Jurkat, Clone E6-1 (cell line): ENCODE data around the gene PCSK2. TPM values are rescaled to one million over a fixed set of nuclear protein-coding genes. Genes with fewer than 3 reads are reported as not detected.
"Not testable (repeated sequence)": the region's sequence is repeated elsewhere in the genome, so short reads cannot be mapped to it uniquely, and the experiment has no call there.

Experiments used
- DNase-seq: peaks from one replicate; pipeline ENCODE4 v3.0.0-alpha.2; 2011; ENCODE audit warnings: low read depth, low spot score
- H3K4me3 ChIP-seq: 2 replicates; pipeline ENCODE4 v1.5.1; 2011; ENCODE audit warnings: mild to moderate bottlenecking, low read length, control low read depth, moderate library complexity
- polyA plus RNA-seq: library from polyadenylated mRNA; unstranded; fragments of >200 nt; gene quantifications from one replicate; pipeline ENCODE4 v1.2.1, GENCODE V29; 2012; ENCODE audit warnings: missing spikeins; ENCODE audit not compliant: insufficient read length, insufficient read depth

Gene PCSK2, protein sequence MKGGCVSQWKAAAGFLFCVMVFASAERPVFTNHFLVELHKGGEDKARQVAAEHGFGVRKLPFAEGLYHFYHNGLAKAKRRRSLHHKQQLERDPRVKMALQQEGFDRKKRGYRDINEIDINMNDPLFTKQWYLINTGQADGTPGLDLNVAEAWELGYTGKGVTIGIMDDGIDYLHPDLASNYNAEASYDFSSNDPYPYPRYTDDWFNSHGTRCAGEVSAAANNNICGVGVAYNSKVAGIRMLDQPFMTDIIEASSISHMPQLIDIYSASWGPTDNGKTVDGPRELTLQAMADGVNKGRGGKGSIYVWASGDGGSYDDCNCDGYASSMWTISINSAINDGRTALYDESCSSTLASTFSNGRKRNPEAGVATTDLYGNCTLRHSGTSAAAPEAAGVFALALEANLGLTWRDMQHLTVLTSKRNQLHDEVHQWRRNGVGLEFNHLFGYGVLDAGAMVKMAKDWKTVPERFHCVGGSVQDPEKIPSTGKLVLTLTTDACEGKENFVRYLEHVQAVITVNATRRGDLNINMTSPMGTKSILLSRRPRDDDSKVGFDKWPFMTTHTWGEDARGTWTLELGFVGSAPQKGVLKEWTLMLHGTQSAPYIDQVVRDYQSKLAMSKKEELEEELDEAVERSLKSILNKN
- not detected for polyA plus RNA-seq

DNA sequence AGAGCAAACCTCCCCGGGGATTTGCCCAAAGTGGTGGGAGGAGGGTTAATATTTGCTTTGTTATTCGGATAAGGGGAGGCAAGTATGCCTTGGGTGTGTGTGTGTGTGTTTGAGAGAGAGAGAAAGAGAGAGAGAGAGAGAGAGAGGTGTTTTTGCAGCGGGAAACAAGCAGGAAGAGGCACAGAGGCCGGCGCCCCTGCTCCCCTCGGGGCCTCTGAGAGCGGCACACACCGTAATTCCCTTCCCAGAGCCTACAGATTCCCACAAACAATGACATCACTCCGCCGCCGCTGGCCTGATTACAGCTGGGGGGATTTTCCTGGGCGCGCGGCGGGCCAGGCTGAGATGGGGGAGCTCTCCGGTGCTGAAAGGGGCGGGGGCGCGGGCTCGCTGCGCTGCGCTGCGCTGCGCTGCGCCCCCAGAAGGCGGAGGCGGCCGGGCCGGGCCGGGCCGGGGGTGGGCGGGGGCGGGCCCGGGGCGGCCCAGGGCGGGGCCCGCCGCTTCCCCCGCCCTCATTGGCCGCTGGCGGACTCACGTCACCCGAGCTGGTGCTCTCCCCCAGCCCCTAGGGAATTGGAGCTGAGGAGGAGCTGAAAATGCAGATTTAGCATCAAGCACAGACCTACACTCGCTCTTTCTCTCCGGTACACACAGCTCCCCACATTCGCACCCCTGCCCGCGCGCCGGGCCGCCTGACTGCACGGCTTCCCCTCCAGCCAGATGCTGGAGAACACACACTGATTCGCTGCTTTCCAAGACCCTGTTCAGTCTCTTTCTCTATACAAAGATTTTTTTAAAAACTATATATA is at the start of gene PCSK2:
Gene PCSK2 (plus strand): TSS at position 631 of the 809 bp plus-strand sequence. CDS start 266 bp downstream, outside the sequence.
- H3K4me3 ChIP-seq, result peak within 1 kb of the TSS; percentile 22

DNA sequence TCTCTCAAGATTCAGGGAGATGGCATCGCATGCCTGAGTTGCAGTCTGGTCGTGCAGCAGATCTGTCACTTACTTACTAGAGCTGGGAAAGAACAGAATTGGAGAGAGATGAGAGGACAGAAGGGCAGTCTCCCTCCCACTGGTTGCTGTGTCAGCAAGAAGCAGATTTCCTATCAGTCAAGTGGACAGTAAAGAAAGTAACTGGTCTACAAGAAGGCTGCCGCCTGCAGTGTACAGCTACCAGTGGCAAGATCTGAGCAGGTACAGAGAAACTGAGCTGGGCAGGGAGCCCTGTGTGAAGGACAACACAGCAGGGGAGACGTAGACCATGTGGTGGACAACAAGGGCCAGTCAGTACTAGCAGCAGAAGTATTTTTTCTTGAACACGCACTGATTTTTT is 49.5 kb upstream of the PCSK2 start:
- no peak for DNase-seq
- no peak overlapping the region for H3K4me3 ChIP-seq

More for the DNA sequence above, at the start of gene PCSK2:
- peak; percentile 62 for DNase-seq

DNA sequence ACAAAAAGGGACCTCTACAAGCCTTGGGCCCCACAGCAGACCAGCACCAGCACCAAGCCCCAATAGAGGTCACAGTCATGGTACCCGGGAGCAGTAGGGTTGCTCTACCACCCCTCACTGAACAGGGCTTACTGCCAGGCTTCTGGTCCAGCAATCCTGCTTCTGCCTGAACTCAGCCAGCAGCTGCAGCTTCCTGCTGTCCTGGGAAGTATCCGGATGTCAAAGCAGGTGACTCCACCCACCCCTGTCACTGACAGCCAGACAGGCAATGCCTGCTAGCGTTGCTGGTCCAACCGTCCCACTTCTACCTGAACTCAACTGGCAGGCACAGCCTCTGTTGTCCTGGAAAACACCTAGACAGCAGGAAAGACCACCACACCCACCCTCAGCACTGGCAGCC is 47.0 kb upstream of the PCSK2 start:
- no peak for DNase-seq
- H3K4me3 ChIP-seq, result no peak overlapping the region

DNA sequence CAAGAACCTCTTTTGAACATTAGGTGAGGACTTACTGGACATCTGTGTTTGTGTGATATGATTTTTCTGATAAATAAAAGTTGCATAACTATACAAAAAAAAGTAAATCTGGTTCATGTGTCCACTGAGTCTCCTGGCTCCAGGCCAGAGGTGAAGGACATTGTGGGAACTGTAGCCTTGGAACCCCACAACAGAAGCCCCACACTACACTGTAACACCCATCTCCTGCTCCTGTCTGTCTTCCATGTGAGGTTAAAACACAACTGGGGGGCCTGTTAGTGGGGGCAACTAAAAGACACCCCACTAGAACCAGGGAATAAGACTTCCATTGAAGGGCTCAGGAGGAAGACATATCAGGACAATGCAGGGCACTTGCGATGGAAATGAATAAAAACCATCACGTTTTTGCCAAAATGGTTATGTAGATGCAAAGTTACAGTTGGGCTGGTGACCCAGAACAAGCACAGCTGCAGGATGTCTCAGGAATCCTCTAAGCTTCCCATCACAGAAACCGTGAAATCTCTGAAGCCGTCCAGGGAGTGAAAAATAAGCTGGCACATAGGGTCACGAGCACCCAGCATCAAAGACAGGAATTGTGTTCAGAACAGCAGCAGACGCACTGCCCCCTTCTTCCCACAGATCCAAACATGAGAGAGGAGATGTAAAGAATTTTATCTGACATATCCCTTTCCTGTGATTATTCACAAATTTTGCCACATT is 36.7 kb upstream of the PCSK2 start:
- DNase-seq, result no peak
- H3K4me3 ChIP-seq, result no peak overlapping the region

DNA sequence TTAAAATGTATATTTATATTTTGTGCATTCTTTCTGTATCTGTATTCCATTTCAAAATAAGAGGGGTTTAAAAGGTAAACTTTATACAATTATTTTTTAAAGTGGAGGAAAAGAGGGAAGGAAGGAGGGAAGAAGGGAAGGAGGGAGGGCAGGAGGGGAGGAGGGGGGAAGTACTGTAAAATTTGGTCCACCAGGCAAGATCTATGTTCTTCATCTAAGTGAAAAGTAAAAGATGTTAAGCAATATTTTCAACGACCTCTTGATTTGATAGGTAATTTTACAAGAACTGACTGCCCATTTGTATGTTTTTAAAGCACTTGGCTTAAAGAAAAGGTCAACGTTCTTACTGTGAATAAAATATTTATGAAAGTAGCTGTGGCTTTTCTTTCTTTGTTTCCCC is 29.8 kb upstream of the PCSK2 start:
- no peak for DNase-seq
- no peak overlapping the region for H3K4me3 ChIP-seq

DNA sequence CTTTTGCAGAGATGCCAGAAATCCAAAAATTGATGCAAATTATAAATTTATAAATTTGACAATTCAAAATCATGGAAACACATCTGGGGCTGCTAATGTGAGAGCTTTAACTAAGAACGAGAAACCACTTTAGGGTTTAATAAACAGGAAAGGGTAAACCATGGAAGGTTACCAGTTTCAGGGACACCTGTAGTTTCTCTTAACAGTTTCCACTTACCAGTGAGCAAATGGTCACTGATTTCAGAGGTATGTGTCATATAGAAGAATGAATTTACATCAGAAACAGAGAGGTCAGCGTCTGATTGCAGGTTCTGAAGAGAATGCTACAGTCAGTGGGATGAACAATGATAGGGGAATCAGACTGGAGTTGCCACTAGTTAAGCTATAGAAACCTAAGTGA is 24.8 kb upstream of the PCSK2 start:
- H3K4me3 ChIP-seq, result no peak overlapping the region
- DNase-seq, result no peak

DNA sequence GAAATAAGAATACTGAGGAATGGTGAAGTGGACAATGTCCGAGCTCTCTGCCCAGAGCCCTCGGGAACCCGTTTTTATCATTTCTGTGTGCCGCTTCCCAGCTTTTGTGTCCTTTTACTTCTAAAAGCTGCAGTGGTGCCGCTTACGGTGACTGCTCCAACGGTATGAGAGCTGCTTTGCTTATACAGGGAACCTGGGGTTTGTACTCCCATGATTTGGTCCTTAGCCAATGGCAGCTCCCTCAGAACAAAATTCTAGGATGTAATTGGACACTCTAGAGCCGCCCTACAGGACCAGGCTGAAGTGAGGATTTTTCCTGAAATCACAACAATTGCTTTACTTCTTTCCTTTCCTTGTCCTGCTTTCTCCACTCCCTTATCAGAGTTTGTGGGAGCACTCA is 24.2 kb upstream of the PCSK2 start:
- no peak for DNase-seq

DNA sequence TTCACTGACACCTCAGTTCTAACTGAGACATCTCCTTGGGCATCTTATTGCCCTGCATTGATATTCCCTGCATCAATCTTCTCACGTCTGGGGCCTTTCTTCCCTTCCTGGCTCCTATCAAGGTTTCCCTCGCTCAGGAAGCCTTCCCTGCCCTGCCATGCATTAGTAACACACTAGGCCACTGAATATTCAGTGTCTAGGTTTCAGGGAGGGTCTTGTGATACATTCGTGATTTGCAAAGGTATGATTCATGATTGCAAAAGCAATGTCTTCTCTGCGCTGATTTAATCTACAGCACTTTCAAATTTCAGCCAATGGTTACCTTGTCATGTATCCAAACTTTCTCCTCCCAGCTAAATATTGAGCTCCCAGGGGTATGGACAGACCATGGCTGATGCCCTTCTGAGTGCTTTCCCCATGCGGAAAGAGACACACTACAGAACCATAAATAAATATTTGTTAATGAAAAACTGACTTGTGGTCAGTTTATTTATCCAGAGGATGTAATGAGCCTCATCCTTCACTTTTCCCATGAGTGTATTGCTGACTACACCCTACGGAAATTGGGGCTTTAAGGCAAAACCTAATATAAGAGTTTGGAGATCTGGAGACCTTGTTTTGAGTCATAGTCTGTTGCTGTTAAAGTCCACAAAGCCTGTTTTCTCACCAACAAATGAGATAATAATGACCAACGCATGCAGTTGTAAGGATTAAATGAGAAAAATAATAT is 21.6 kb upstream of the PCSK2 start:
- no peak overlapping the region for H3K4me3 ChIP-seq
- no peak for DNase-seq

More for the DNA sequence above, 24.2 kb upstream of the PCSK2 start:
- H3K4me3 ChIP-seq, result no peak overlapping the region

DNA sequence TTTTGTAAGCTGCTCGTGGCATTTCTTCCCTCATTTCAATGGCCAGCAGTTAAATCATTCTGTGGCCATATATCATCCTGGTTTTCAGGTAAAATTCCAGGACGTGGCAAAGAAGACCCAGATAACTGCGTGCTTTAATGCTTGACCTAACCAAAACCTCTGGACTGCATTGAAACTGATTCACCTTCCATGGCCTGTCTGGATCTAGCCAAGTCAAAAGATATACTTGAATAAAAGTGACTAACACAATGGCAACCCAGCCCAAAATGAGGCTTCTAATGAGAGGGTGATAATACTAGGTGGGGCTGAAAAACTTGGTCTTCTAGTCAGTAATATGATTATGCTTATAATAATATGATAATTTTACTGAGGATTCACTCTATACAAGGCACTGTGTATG is 16.5 kb upstream of the PCSK2 start:
- DNase-seq, result no peak
- H3K4me3 ChIP-seq, result no peak overlapping the region

DNA sequence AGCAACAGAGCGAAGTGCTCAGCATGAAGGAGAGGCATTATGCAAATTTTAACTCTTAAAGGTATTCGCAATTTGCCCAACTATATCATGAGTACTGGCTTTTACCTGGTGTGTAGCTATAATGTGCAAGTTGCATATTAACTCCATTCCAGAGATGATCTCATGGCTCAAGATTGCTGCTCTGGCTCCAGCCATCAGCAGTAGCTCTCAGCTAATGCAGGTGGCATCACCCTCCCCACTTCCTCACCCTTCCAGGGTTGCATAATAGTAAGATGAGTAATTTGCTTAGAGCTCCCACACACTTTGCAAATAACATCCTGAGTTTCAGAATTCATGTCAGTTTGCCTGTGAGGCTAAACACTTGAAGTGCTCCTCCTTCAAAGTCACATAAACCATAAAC is 15.9 kb upstream of the PCSK2 start:
- DNase-seq, result no peak
- H3K4me3 ChIP-seq, result no peak overlapping the region

DNA sequence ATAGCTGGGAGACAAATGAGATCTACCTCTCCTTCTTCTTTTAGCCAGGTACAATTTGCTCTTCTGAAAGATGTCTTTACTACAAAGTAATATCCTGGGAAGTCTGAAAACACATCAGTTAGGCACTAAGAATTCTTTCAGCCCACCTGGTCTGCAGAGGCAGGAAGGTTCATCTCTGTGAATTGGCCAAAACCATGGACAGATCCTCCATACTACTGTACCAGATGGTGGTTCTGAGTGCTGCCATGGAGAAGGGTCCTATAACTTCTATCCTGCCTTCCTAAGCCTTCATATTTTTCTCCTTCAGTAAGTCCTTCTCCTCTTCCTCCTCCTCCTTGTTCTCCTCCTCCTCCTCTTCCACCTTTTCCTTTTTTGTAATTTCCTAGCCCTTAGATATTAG is 11.7 kb upstream of the PCSK2 start:
- no peak overlapping the region for H3K4me3 ChIP-seq
- DNase-seq, result no peak

DNA sequence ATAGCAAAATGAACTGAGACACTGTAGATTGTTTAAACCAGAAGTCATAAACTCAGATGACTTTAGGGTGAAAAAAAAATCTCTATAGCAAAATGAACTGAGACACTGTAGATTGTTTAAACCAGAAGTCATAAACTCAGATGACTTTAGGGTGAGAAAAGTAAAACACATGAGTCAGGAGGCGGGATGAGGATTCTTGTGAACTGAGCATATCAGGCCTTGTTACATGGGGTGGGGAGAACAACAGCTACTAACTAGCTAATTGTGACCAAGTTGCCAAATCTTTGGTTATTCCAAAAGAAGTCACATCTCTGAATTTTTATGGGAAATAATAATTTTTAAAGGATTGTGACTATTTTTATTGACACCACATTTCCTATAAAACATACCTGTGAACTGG is 7.0 kb upstream of the PCSK2 start:
- H3K4me3 ChIP-seq, DNase-seq: not testable (repeated sequence)

DNA sequence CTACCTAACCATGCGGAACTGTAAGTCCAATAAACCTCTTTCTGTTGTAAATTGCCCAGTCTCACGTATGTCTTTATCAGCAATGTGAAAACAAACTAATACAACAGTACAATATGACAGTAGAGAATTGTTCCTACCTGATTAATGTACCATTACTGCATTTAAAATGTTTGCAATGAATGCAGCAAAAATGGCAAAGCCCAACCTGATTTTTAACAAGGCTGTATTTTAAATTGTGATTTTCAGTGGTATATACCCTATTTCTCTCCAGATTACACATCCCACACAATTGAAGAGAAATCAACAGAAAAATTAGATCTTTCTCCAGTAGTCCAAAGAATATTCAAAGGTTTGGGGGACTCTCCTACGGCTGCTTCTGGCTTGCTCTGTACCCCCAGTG is 3.3 kb upstream of the PCSK2 start:
- DNase-seq, result no peak
- no peak overlapping the region for H3K4me3 ChIP-seq

DNA sequence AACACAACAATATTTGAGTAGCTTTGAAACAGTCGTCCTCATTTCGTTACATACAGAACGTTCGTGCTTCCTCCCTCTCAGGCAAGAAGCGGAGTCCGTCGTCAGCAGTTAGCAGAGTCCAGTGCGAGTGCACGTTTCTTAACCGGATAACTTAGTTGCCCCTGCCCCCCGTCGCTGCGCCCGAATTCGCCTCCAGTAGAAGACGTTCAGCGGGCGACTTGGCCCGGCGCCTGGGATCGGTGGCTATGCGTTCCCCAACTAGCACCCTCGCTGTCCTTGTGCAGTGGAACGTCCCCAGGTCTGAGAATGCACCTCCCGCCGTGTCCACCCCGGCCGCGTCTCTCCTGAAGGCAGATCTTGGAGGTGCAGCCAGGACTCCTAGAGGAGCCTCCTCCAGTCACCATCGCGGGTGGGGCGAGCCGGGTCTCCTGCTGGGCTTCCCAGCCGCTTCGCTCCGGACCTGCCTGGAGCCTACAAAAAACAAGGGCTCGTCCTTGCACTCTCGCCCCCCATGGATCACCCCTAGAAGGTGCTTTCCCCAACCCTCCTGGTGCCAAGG is 910 bp upstream of the PCSK2 start:
- no peak overlapping the region for H3K4me3 ChIP-seq
- DNase-seq, result no peak

DNA sequence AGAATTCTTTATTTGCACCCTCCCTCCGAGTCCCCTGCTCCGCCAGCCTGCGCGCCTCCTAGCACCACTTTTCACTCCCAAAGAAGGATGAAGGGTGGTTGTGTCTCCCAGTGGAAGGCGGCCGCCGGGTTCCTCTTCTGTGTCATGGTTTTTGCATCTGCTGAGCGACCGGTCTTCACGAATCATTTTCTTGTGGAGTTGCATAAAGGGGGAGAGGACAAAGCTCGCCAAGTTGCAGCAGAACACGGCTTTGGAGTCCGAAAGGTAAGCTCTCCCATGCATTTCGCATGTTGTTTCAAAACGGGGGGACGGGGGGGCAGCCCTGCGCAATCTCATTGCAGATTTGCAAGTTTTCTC is 357 bp downstream of the PCSK2 start:
- H3K4me3 ChIP-seq, result no peak overlapping the region
- no peak for DNase-seq

DNA sequence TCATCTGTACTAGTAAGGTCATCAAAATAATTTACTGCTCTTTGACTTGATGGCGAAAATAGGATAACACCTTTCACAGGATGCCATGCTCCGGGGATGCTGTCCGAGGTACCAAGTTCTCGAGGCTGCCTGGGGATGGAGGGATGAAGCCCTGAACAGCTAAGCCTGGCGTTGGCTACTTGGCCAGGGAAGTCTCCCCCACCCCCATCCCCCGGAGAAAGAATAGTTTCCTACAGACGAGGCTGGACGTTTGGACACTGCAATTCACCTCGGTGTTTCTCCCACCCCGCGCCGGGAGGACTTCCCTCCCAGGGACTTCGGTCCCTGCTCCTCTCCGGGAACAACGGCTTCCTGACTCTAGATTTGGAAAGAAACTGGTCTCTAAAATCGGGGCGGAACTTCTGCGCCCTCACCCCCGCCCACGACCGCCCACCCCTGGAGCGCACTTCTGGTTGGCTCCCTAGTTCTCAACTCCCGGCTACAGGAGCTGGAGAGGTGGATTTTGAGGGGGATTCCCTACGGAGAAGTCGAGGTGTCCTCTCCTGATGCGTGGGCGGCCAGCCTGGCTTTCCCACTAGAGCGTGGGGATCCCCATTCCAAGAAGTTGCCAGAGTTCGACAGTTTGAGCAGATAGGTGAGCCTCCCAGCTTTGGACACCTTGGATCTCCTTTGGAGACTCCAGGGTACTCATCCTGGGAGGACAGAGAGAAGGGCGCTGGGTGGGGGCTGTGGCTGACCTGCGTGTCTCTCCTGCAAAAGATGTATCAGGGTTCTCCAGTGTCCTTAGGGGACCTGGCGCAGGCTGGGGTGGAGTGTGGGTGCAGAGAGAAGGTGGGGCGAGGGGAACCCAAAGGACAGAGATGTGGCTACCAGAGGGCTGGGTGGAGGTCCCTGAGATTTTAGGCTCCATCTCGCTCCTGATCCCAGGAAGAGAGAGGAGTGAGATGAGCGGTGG is 1.1 kb downstream of the PCSK2 start:
- no peak overlapping the region for H3K4me3 ChIP-seq

DNA sequence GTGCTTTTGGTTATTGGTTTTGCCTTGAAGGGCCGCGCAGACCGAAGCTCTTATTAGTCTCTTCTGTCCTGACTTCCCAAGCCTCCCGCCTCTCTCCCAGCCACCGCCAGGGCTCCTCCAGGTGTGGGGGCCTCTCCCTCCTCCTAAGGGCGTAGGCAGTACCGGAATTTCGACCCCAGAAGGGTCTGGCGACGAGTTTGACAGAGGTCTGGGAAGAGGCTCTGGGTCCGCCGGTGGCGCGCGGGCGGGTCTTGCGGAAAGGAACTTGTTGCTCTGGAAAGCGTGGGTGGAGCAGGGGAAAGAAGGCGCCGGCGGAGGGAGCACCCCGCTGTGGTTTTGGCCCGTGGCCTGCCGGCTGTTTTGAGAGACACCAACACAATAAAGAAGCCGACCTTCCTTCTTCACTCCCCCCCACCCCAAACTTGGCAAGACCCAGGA is 1.8 kb downstream of the PCSK2 start:
- no peak overlapping the region for H3K4me3 ChIP-seq

More for the DNA sequence above, 1.1 kb downstream of the PCSK2 start:
- no peak for DNase-seq

More for the DNA sequence above, 1.8 kb downstream of the PCSK2 start:
- no peak for DNase-seq
